IMR-90 (cell line): Measurements from ENCODE around the gene CDK5RAP2.

Experiments
- BHLHE40 ChIP-seq: fragments of 150-350 bp; IDR thresholded peaks from 2 replicates; pipeline ENCODE4 v1.6.1; 2016; ENCODE audit warnings: mild to moderate bottlenecking, low read depth, low read length
- CEBPB ChIP-seq: IDR thresholded peaks from 2 replicates; pipeline ENCODE4 v1.6.1; 2012; ENCODE audit warnings: low read depth, low read length, improper control_type of control experiment
- CHD1 ChIP-seq: IDR thresholded peaks from 2 replicates; pipeline ENCODE4 v1.6.1; 2012; ENCODE audit warnings: low read depth, low read length, improper control_type of control experiment
- CTCF ChIP-seq: conservative IDR thresholded peaks from 2 replicates; pipeline ENCODE4 v1.5.1; 2012; ENCODE audit warnings: mild to moderate bottlenecking, low read depth, low read length, improper control_type of control experiment
- ELK1 ChIP-seq: fragments of 150-350 bp; IDR thresholded peaks from 2 replicates; pipeline ENCODE4 v1.6.1; 2016; ENCODE audit warnings: low read depth, mild to moderate bottlenecking, low read length, moderate library complexity, borderline replicate concordance
- FOS ChIP-seq: fragments of 150-350 bp; IDR thresholded peaks from 2 replicates; pipeline ENCODE4 v1.6.1; 2016; ENCODE audit warnings: low read depth, low read length
- MAFK ChIP-seq: IDR thresholded peaks from 2 replicates; pipeline ENCODE4 v1.6.1; 2012; ENCODE audit warnings: low read depth, low read length, improper control_type of control experiment
- MXI1 ChIP-seq: IDR thresholded peaks from 2 replicates; pipeline ENCODE4 v1.6.1; 2012; ENCODE audit warnings: low read depth, mild to moderate bottlenecking, low read length, moderate library complexity, borderline replicate concordance
- NFE2L2 ChIP-seq: fragments of 150-350 bp; IDR thresholded peaks from 2 replicates; pipeline ENCODE4 v1.6.1; 2016; ENCODE audit warnings: low read depth, mild to moderate bottlenecking, low read length
- POLR2A ChIP-seq: IDR thresholded peaks from 2 replicates; pipeline ENCODE4 v1.6.1; 2012; ENCODE audit warnings: mild to moderate bottlenecking, low read depth, low read length
- RAD21 ChIP-seq: IDR thresholded peaks from 2 replicates; pipeline ENCODE4 v1.6.1; 2012; ENCODE audit warnings: low read length, improper control_type of control experiment
- RCOR1 ChIP-seq: IDR thresholded peaks from 2 replicates; pipeline ENCODE4 v1.6.1; 2012; ENCODE audit warnings: mild to moderate bottlenecking, low read length, improper control_type of control experiment; ENCODE audit not compliant: insufficient replicate concordance
- RFX5 ChIP-seq: IDR thresholded peaks from 2 replicates; pipeline ENCODE4 v1.8.0; 2012; ENCODE audit warnings: low read depth, mild to moderate bottlenecking, low read length, moderate library complexity

- no peak for TF ChIP-seq RCOR1
- TF ChIP-seq CTCF: no peak
- no peak for TF ChIP-seq POLR2A
- no peak for TF ChIP-seq CEBPB
- no peak for TF ChIP-seq CHD1
- TF ChIP-seq NFE2L2: no peak
- TF ChIP-seq BHLHE40: no peak
- TF ChIP-seq RAD21: no peak
- TF ChIP-seq ELK1: no peak
- no peak for TF ChIP-seq MAFK
- TF ChIP-seq RFX5: no peak
- TF ChIP-seq MXI1: no peak
- TF ChIP-seq FOS: no peak
Measured at GRCh38 chr9:120365386-120365785, 214.6 kb downstream of the CDK5RAP2 start.
